WTC11 (cell line): Measurements from ENCODE around the gene LRRC23. TPM values are rescaled to one million over a fixed set of nuclear protein-coding genes. Genes with fewer than 3 reads are reported as not detected.

Source experiments
- ATAC-seq: fragments of 200-7000 bp; cut with Tn5 transposase; 2 replicates; pipeline ENCODE4 v1.10.0; 2021; ENCODE audit warnings: mild to moderate bottlenecking, moderate library complexity
- CTCF ChIA-PET: fragments of 300-600 bp; sonication (Branson Sonifier 250); formaldehyde crosslinking; loops from one replicate; lab custom pipeline; 2021; ENCODE audit warnings: antibody characterized with exemption; lab: Charles Lee
- POLR2A ChIA-PET: fragments of 350-600 bp; sonication (Branson Sonifier 250); formaldehyde crosslinking; loops from one replicate; lab custom pipeline; 2021; ENCODE audit warnings: antibody characterized with exemption; lab: Charles Lee
- DNase-seq: peaks from one replicate; pipeline ENCODE4 v3.0.0; 2021; ENCODE audit warnings: low spot score
- H3K27ac Mint-ChIP-seq: 2 replicates; pipeline ENCODE4 v1.8.0; 2021; ENCODE audit warnings: mixed read lengths
- H3K27me3 Mint-ChIP-seq: 2 replicates; pipeline ENCODE4 v1.8.0; 2021; ENCODE audit warnings: low read depth, mild to moderate bottlenecking, moderate library complexity, mixed read lengths
- H3K36me3 Mint-ChIP-seq: 2 replicates; pipeline ENCODE4 v1.8.0; 2021; ENCODE audit warnings: mixed read lengths
- H3K4me1 Mint-ChIP-seq: 2 replicates; pipeline ENCODE4 v1.8.0; 2022; ENCODE audit warnings: mixed read lengths
- H3K4me3 Mint-ChIP-seq: 2 replicates; pipeline ENCODE4 v1.8.0; 2021; ENCODE audit warnings: mild to moderate bottlenecking, moderate library complexity, mixed read lengths
- H3K9me3 Mint-ChIP-seq: 2 replicates; pipeline ENCODE4 v1.8.0; 2021; ENCODE audit warnings: mixed read lengths
- ARID4B ChIP-seq: sonication (generic); formaldehyde crosslinking; IDR thresholded peaks from 2 replicates; pipeline ENCODE4 v1.8.0; 2023; ENCODE audit warnings: missing genetic modification reagents, mild to moderate bottlenecking, borderline replicate concordance
- ATF3 ChIP-seq: sonication (generic); formaldehyde crosslinking; conservative IDR thresholded peaks from 2 replicates; pipeline ENCODE4 v1.8.1; 2022; ENCODE audit warnings: mild to moderate bottlenecking, missing genetic modification reagents
- EMX1 ChIP-seq: fragments of 250-450 bp; sonication (Bioruptor Pico); IDR thresholded peaks from 2 replicates; pipeline ENCODE4 v1.8.0; 2021; ENCODE audit warnings: mild to moderate bottlenecking
- FOXP1 ChIP-seq: sonication (generic); formaldehyde crosslinking; IDR thresholded peaks from 2 replicates; pipeline ENCODE4 v1.8.0; 2022; ENCODE audit warnings: missing genetic modification reagents, mild to moderate bottlenecking, moderate library complexity, borderline replicate concordance
- GRHL2 ChIP-seq: fragments of 250-450 bp; sonication (Bioruptor Pico); IDR thresholded peaks from 2 replicates; pipeline ENCODE4 v1.8.0; 2022; ENCODE audit warnings: mild to moderate bottlenecking, moderate library complexity; ENCODE audit not compliant: insufficient replicate concordance, severe bottlenecking
- HMGA2 ChIP-seq: fragments of 250-450 bp; sonication (Bioruptor Pico); IDR thresholded peaks from 2 replicates; pipeline ENCODE4 v1.4.0; 2021; ENCODE audit warnings: mild to moderate bottlenecking, moderate library complexity
- JAZF1 ChIP-seq: fragments of 250-450 bp; sonication (Bioruptor Pico); IDR thresholded peaks from 2 replicates; pipeline ENCODE4 v1.9.0; 2021; ENCODE audit warnings: moderate library complexity, mild to moderate bottlenecking, inconsistent platforms
- JUN ChIP-seq: sonication (generic); formaldehyde crosslinking; IDR thresholded peaks from 2 replicates; pipeline ENCODE4 v1.8.0; 2023; ENCODE audit warnings: mild to moderate bottlenecking, missing genetic modification reagents
- MAX ChIP-seq: sonication (generic); formaldehyde crosslinking; IDR thresholded peaks from 2 replicates; pipeline ENCODE4 v1.8.0; 2022; ENCODE audit warnings: mild to moderate bottlenecking, missing genetic modification reagents
- NFATC4 ChIP-seq: fragments of 250-450 bp; sonication (Bioruptor Pico); IDR thresholded peaks from 2 replicates; pipeline ENCODE4 v1.9.0; 2021; ENCODE audit warnings: mild to moderate bottlenecking
- NR1H2 ChIP-seq: sonication (generic); formaldehyde crosslinking; IDR thresholded peaks from 2 replicates; pipeline ENCODE4 v1.9.0; 2021; ENCODE audit warnings: mild to moderate bottlenecking, moderate library complexity, missing genetic modification reagents
- RELA ChIP-seq: sonication (generic); formaldehyde crosslinking; IDR thresholded peaks from 2 replicates; pipeline ENCODE4 v1.8.1; 2022; ENCODE audit warnings: missing genetic modification reagents, mild to moderate bottlenecking, borderline replicate concordance
- SMAD3 ChIP-seq: sonication (generic); formaldehyde crosslinking; IDR thresholded peaks from 2 replicates; pipeline ENCODE4 v1.8.0; 2022; ENCODE audit warnings: missing genetic modification reagents, mild to moderate bottlenecking, borderline replicate concordance
- SMAD4 ChIP-seq: sonication (generic); formaldehyde crosslinking; IDR thresholded peaks from 2 replicates; pipeline ENCODE4 v1.8.0; 2022; ENCODE audit warnings: mild to moderate bottlenecking, missing genetic modification reagents
- ZMAT4 ChIP-seq: fragments of 250-450 bp; sonication (Bioruptor Pico); IDR thresholded peaks from 2 replicates; pipeline ENCODE4 v1.9.0; 2021; ENCODE audit warnings: mild to moderate bottlenecking
- ZNF219 ChIP-seq: sonication (generic); formaldehyde crosslinking; IDR thresholded peaks from 2 replicates; pipeline ENCODE4 v1.8.0; 2023; ENCODE audit warnings: missing genetic modification reagents, mild to moderate bottlenecking, borderline replicate concordance
- ZNF263 ChIP-seq: sonication (generic); formaldehyde crosslinking; IDR thresholded peaks from 2 replicates; pipeline ENCODE4 v1.8.1; 2022; ENCODE audit warnings: low read depth, mild to moderate bottlenecking, moderate library complexity, missing genetic modification reagents
- ZNF317 ChIP-seq: sonication (generic); formaldehyde crosslinking; IDR thresholded peaks from 2 replicates; pipeline ENCODE4 v1.8.1; 2023; ENCODE audit warnings: low read depth, mild to moderate bottlenecking, moderate library complexity, missing genetic modification reagents, borderline replicate concordance
- ZNF396 ChIP-seq: fragments of 250-450 bp; sonication (Bioruptor Pico); IDR thresholded peaks from 2 replicates; pipeline ENCODE4 v1.8.0; 2021; ENCODE audit warnings: mild to moderate bottlenecking, moderate library complexity, borderline replicate concordance
- total RNA-seq: library from RNA; stranded (reverse); gene quantifications from 3 replicates; pipeline ENCODE4 v1.2.3, GENCODE V29; 2021
- TF ChIP-seq, protein P1 (sequence below): sonication (generic); formaldehyde crosslinking; IDR thresholded peaks from 2 replicates; pipeline ENCODE4 v1.8.1; 2023; ENCODE audit warnings: mild to moderate bottlenecking, missing genetic modification reagents
- TF ChIP-seq, protein P2 (sequence below): fragments of 200-600 bp; IDR thresholded peaks from 2 replicates; pipeline ENCODE4 v1.8.0; 2022; ENCODE audit warnings: antibody characterized with exemption
- TF ChIP-seq, protein P3 (sequence below): sonication (generic); formaldehyde crosslinking; IDR thresholded peaks from 2 replicates; pipeline ENCODE4 v1.8.1; 2022; ENCODE audit warnings: mild to moderate bottlenecking, missing genetic modification reagents, moderate library complexity, borderline replicate concordance
- TF ChIP-seq, protein P4 (sequence below): sonication (generic); formaldehyde crosslinking; IDR thresholded peaks from 2 replicates; pipeline ENCODE4 v1.8.0; 2022; ENCODE audit warnings: mild to moderate bottlenecking, missing genetic modification reagents

The LRRC23 gene
- total RNA-seq, 1 experiment from 2014 or later: 3.1 TPM

DNA sequence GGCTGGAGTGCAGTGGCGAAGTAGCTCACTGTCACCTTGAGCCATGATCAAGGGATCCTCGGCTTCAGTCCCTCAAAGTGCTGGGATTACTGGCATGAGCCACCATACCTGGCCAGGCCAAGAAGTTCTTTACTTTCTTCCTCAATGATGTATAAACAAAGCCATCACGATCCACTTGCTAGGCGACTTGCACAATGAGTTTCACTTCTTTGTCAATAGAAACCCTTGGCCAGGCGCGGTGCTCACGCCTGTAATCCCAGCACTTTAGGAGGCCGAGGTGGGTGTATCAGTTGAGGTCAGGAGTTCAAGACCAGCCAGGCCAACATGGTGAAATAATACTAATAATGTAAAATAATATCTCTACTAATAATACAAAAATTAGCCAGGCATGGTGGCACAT is 17.2 kb upstream of the LRRC23 start:
- H3K4me3 Mint-ChIP-seq: no peak overlapping the region
- POLR2A ChIA-PET: interaction anchor here (0.8 kb wide), 1 partner anchor 14 kb away, joined by 3 read pairs; the partner anchor contains the start of gene SPSB2
- TF ChIP-seq, protein P1, sequence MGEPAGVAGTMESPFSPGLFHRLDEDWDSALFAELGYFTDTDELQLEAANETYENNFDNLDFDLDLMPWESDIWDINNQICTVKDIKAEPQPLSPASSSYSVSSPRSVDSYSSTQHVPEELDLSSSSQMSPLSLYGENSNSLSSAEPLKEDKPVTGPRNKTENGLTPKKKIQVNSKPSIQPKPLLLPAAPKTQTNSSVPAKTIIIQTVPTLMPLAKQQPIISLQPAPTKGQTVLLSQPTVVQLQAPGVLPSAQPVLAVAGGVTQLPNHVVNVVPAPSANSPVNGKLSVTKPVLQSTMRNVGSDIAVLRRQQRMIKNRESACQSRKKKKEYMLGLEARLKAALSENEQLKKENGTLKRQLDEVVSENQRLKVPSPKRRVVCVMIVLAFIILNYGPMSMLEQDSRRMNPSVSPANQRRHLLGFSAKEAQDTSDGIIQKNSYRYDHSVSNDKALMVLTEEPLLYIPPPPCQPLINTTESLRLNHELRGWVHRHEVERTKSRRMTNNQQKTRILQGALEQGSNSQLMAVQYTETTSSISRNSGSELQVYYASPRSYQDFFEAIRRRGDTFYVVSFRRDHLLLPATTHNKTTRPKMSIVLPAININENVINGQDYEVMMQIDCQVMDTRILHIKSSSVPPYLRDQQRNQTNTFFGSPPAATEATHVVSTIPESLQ (CRISPR knock-in tag): no peak
- no peak for TF ChIP-seq FOXP1 (CRISPR knock-in tag)
- TF ChIP-seq SMAD3 (CRISPR knock-in tag): no peak
- TF ChIP-seq JUN (CRISPR knock-in tag): no peak
- no peak for TF ChIP-seq SMAD4 (CRISPR knock-in tag)
- TF ChIP-seq RELA (CRISPR knock-in tag): no peak
- no peak for TF ChIP-seq ARID4B (CRISPR knock-in tag)
- TF ChIP-seq ZNF263 (CRISPR knock-in tag): no peak
- peaks cover 48% of the 10 kb centered on the region for H3K4me1 Mint-ChIP-seq
- peak overlapping the region; percentile 68; the same call in 1 of the 2 replicates for H3K27ac Mint-ChIP-seq
- ATAC-seq (no peak), DNase-seq (no peak)
- H3K27me3 Mint-ChIP-seq: no peaks in the 10 kb centered on the region
- CTCF ChIA-PET: interaction anchor here (1.1 to 2.2 kb wide), 2 partner anchors 15 to 18 kb away, joined by 3 to 15 read pairs; partner anchors contain the start of gene SPSB2
- H3K36me3 Mint-ChIP-seq: peaks cover 7% of the 10 kb centered on the region; the same call in 1 of the 2 replicates
- H3K9me3 Mint-ChIP-seq: no peaks in the 10 kb centered on the region

GRCh38 chr12:6888360-6888759 is 16.3 kb upstream of the LRRC23 start:
- ChIA-PET POLR2A (no interaction called here), CTCF (interaction anchor here (2.2 kb wide), 1 partner anchor 16 kb away, joined by 15 read pairs; the partner anchor contains the start of gene SPSB2)
- Mint-ChIP-seq H3K36me3 (peaks cover 7% of the 10 kb centered on the region; the same call in 1 of the 2 replicates), H3K27ac (peak overlapping the region; percentile 61), H3K4me3 (no peak overlapping the region), H3K4me1 (peaks cover 48% of the 10 kb centered on the region), H3K27me3 (no peaks in the 10 kb centered on the region), H3K9me3 (no peaks in the 10 kb centered on the region)
- DNase-seq: no peak
- no peak for ATAC-seq
- TF ChIP-seq NR1H2 (CRISPR knock-in tag) (no peak), ZNF219 (CRISPR knock-in tag) (no peak), GRHL2 (CRISPR knock-in tag) (no peak), ZNF396 (CRISPR knock-in tag) (no peak), MAX (CRISPR knock-in tag) (no peak), ZMAT4 (CRISPR knock-in tag) (no peak), NFATC4 (CRISPR knock-in tag) (no peak), HMGA2 (CRISPR knock-in tag) (no peak), JAZF1 (CRISPR knock-in tag) (no peak), ZNF317 (CRISPR knock-in tag) (no peak), ATF3 (CRISPR knock-in tag) (no peak), EMX1 (CRISPR knock-in tag) (no peak)
- TF ChIP-seq, protein P2, sequence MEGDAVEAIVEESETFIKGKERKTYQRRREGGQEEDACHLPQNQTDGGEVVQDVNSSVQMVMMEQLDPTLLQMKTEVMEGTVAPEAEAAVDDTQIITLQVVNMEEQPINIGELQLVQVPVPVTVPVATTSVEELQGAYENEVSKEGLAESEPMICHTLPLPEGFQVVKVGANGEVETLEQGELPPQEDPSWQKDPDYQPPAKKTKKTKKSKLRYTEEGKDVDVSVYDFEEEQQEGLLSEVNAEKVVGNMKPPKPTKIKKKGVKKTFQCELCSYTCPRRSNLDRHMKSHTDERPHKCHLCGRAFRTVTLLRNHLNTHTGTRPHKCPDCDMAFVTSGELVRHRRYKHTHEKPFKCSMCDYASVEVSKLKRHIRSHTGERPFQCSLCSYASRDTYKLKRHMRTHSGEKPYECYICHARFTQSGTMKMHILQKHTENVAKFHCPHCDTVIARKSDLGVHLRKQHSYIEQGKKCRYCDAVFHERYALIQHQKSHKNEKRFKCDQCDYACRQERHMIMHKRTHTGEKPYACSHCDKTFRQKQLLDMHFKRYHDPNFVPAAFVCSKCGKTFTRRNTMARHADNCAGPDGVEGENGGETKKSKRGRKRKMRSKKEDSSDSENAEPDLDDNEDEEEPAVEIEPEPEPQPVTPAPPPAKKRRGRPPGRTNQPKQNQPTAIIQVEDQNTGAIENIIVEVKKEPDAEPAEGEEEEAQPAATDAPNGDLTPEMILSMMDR: no peak
- TF ChIP-seq, protein P3, sequence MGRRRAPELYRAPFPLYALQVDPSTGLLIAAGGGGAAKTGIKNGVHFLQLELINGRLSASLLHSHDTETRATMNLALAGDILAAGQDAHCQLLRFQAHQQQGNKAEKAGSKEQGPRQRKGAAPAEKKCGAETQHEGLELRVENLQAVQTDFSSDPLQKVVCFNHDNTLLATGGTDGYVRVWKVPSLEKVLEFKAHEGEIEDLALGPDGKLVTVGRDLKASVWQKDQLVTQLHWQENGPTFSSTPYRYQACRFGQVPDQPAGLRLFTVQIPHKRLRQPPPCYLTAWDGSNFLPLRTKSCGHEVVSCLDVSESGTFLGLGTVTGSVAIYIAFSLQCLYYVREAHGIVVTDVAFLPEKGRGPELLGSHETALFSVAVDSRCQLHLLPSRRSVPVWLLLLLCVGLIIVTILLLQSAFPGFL (CRISPR knock-in tag): no peak
- TF ChIP-seq, protein P4, sequence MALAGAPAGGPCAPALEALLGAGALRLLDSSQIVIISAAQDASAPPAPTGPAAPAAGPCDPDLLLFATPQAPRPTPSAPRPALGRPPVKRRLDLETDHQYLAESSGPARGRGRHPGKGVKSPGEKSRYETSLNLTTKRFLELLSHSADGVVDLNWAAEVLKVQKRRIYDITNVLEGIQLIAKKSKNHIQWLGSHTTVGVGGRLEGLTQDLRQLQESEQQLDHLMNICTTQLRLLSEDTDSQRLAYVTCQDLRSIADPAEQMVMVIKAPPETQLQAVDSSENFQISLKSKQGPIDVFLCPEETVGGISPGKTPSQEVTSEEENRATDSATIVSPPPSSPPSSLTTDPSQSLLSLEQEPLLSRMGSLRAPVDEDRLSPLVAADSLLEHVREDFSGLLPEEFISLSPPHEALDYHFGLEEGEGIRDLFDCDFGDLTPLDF (CRISPR knock-in tag): no peak
